K562 (cell line): ENCODE data around the gene SURF6. TPM values are rescaled to one million over a fixed set of nuclear protein-coding genes. Genes with fewer than 3 reads are reported as not detected.

Experiments
- BRD9 ChIP-seq: fragments of 450-650 bp; IDR thresholded peaks from 2 replicates; pipeline ENCODE4 v1.6.1; 2018; ENCODE audit warnings: low read depth; ENCODE audit not compliant: partially characterized antibody
- CBX3 ChIP-seq, 2 experiments: IDR thresholded peaks; 1 replicate in 1 of 2; 2 replicates in 1 of 2; pipeline ENCODE4 v1.6.1; 2012; ENCODE audit warnings: inconsistent platforms in 2 of 2, low read length in 2 of 2, borderline replicate concordance in 1 of 2, control low read depth in 1 of 2
- EWSR1 ChIP-seq: fragments of 450-650 bp; IDR thresholded peaks from 2 replicates; pipeline ENCODE4 v1.6.1; 2018; ENCODE audit warnings: borderline replicate concordance, mild to moderate bottlenecking, low read depth, moderate library complexity; ENCODE audit not compliant: partially characterized antibody
- HNRNPLL ChIP-seq: fragments of 200-400 bp; formaldehyde crosslinking; IDR thresholded peaks from 2 replicates; pipeline ENCODE4 v1.6.1; 2017; ENCODE audit warnings: low read length, low read depth, mild to moderate bottlenecking; ENCODE audit not compliant: poor library complexity, severe bottlenecking
- KAT8 ChIP-seq: fragments of 450-650 bp; IDR thresholded peaks from 2 replicates; pipeline ENCODE4 v1.6.1; 2016; ENCODE audit warnings: low read depth, mild to moderate bottlenecking
- NFE2L1 ChIP-seq: fragments of 450-650 bp; IDR thresholded peaks from 2 replicates; pipeline ENCODE4 v1.6.1; 2016; ENCODE audit warnings: missing genetic modification characterization, low read depth, mild to moderate bottlenecking, missing compliant biosample characterization, moderate library complexity, borderline replicate concordance
- NONO ChIP-seq, 2 experiments: fragments of 200-400 bp in 1 of 2; fragments of 450-650 bp in 1 of 2; formaldehyde crosslinking in 1 of 2; IDR thresholded peaks; 2 replicates each; pipeline ENCODE4 v1.6.1; 2017; ENCODE audit warnings: low read depth in 2 of 2, mild to moderate bottlenecking in 2 of 2, moderate library complexity in 2 of 2, low read length in 1 of 2
- PCBP2 ChIP-seq: fragments of 200-400 bp; formaldehyde crosslinking; IDR thresholded peaks from 2 replicates; pipeline ENCODE4 v1.6.1; 2018; ENCODE audit warnings: low read length, low read depth, mild to moderate bottlenecking, moderate library complexity; ENCODE audit not compliant: poor library complexity, severe bottlenecking
- SOX6 ChIP-seq: fragments of 450-650 bp; IDR thresholded peaks from 2 replicates; pipeline ENCODE4 v1.6.1; 2014; ENCODE audit warnings: mild to moderate bottlenecking
- SRSF7 ChIP-seq: fragments of 200-400 bp; formaldehyde crosslinking; optimal IDR thresholded peaks from 2 replicates; pipeline ENCODE3; 2017; ENCODE audit warnings: mild to moderate bottlenecking, low read depth, low read length
- YBX1 ChIP-seq: fragments of 450-650 bp; IDR thresholded peaks from 2 replicates; pipeline ENCODE4 v1.7.1; 2016; ENCODE audit warnings: mild to moderate bottlenecking
- ZC3H11A ChIP-seq: IDR thresholded peaks from 2 replicates; pipeline ENCODE4 v1.6.1; 2012; ENCODE audit warnings: low read depth, low read length, improper control_type of control experiment
- ZKSCAN1 ChIP-seq: fragments of 150-350 bp; IDR thresholded peaks from 2 replicates; pipeline ENCODE4 v1.6.1; 2016; ENCODE audit warnings: low read depth, low read length
- ZNF140 ChIP-seq: fragments of 250-450 bp; sonication (Bioruptor Pico); IDR thresholded peaks from 2 replicates; pipeline ENCODE4 v1.8.0; 2021; ENCODE audit warnings: moderate library complexity, mild to moderate bottlenecking, inconsistent platforms
- ZNF3 ChIP-seq: fragments of 250-450 bp; sonication (Bioruptor Pico); IDR thresholded peaks from 2 replicates; pipeline ENCODE4 v1.5.0; 2021; ENCODE audit warnings: mild to moderate bottlenecking, moderate library complexity
- polyA plus RNA-seq, 8 experiments: library from polyadenylated mRNA; depleted of rRNA in 4 of 8; stranded (reverse) in 5 of 8; unstranded in 3 of 8; fragments of >200 nt; fragmentation: Nextera tagmentation in 2 of 8; fragmentation: Illumina TruSeq in 1 of 8; extraction: Ambion mirVana in 2 of 8; extraction: Trizol in 1 of 8; gene quantifications; 2 replicates each; pipeline versions ENCODE4 v1.2.1 to v1.2.3, GENCODE V29; 2011 to 2014; ENCODE audit warnings: inconsistent platforms in 1 of 8, missing spikeins in 1 of 8
- total RNA-seq, 7 experiments: library from RNA; depleted of rRNA in 6 of 7; stranded (reverse); fragments of >200 nt in 6 of 7; fragmentation: Illumina TruSeq in 2 of 7; extraction: Trizol in 2 of 7; gene quantifications; 2 replicates each; pipeline versions ENCODE4 v1.2.1 to v1.2.3, GENCODE V29; 2011 to 2021; ENCODE audit warnings: low replicate concordance in 1 of 7
- TF ChIP-seq, protein P1 (sequence below): sonication (generic); formaldehyde crosslinking; IDR thresholded peaks from 2 replicates; pipeline ENCODE4 v1.8.0; 2022; ENCODE audit warnings: mild to moderate bottlenecking, missing genetic modification reagents
- TF ChIP-seq, protein P2 (sequence below): sonication (generic); formaldehyde crosslinking; IDR thresholded peaks from 2 replicates; pipeline ENCODE4 v1.8.1; 2022; ENCODE audit warnings: missing genetic modification reagents
- TF ChIP-seq, protein P3 (sequence below): fragments of 450-650 bp; formaldehyde crosslinking; conservative IDR thresholded peaks from 2 replicates; pipeline ENCODE4 v1.4.0; 2022; ENCODE audit warnings: mild to moderate bottlenecking, missing genetic modification characterization
- TF ChIP-seq, protein P4 (sequence below): fragments of 450-650 bp; formaldehyde crosslinking; IDR thresholded peaks from 2 replicates; pipeline ENCODE4 v1.4.0; 2020; ENCODE audit warnings: mild to moderate bottlenecking, mixed read lengths

Gene SURF6
- total and polyA plus RNA-seq, 9 of the 15 experiments (the other 6 are each of a cell fraction or from before 2014, with no cell fraction given): 1.4 to 68.3 (median 14.7) TPM

DNA sequence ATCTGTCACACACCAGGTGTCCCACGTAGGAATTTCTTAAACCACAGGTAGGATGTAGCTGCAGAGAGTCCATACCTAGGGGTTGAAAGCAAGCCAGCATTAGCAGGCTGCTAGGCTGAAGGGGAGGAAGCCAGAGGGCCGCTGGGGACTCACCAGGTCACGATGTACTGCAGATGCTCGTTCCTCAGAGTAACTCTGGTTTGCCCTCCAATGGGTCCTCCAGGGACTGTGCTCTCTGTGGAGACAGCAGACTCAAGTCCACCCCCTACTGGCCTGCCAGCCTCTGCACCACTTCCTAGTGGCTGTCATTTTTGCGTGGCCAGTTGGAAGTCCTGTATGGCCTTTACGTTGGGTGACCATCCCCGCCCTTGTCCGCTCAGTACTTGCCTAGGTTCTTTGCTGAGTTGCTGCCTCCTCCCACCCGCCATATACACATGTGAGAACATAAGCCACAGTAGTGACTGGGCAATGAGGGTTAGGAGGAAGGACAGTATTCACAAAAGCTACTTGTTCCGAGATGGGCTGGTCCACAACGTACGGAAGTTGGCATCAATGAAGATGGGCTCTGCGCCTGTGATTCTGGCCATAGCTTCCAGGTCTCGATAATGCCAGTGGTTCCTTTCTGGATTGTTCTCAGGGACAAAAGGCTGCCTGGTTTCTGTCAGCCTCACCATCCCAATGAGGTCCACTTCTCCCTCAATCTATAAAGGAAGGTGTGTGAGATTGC is 16.1 kb upstream of the SURF6 start (continued):
- TF ChIP-seq ZNF3 (no peak), EWSR1 (no peak), CBX3 (IDR thresholded peaks at IDR 0.05; ENCODE audit: borderline replicate concordance in 1 of 2, low read length in 2 of 2) (peak in 1 of 2 experiments; percentile 98; a peak in 2 of 3 replicates), PCBP2 (no peak), ZKSCAN1 (no peak), SRSF7 (no peak), BRD9 (no peak), HNRNPLL (no peak), NFE2L1 (tag) (no peak), ZNF140 (CRISPR knock-in tag) (no peak), KAT8 (no peak), YBX1 (no peak), SOX6 (peak; percentile 43), ZC3H11A (no peak), NONO (IDR thresholded peaks at IDR 0.05; ENCODE audit: low read depth in 2 of 2, low read length in 1 of 2) (no peak)
- TF ChIP-seq, protein P1, sequence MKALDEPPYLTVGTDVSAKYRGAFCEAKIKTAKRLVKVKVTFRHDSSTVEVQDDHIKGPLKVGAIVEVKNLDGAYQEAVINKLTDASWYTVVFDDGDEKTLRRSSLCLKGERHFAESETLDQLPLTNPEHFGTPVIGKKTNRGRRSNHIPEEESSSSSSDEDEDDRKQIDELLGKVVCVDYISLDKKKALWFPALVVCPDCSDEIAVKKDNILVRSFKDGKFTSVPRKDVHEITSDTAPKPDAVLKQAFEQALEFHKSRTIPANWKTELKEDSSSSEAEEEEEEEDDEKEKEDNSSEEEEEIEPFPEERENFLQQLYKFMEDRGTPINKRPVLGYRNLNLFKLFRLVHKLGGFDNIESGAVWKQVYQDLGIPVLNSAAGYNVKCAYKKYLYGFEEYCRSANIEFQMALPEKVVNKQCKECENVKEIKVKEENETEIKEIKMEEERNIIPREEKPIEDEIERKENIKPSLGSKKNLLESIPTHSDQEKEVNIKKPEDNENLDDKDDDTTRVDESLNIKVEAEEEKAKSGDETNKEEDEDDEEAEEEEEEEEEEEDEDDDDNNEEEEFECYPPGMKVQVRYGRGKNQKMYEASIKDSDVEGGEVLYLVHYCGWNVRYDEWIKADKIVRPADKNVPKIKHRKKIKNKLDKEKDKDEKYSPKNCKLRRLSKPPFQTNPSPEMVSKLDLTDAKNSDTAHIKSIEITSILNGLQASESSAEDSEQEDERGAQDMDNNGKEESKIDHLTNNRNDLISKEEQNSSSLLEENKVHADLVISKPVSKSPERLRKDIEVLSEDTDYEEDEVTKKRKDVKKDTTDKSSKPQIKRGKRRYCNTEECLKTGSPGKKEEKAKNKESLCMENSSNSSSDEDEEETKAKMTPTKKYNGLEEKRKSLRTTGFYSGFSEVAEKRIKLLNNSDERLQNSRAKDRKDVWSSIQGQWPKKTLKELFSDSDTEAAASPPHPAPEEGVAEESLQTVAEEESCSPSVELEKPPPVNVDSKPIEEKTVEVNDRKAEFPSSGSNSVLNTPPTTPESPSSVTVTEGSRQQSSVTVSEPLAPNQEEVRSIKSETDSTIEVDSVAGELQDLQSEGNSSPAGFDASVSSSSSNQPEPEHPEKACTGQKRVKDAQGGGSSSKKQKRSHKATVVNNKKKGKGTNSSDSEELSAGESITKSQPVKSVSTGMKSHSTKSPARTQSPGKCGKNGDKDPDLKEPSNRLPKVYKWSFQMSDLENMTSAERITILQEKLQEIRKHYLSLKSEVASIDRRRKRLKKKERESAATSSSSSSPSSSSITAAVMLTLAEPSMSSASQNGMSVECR (CRISPR knock-in tag): no peak
- TF ChIP-seq, protein P2, sequence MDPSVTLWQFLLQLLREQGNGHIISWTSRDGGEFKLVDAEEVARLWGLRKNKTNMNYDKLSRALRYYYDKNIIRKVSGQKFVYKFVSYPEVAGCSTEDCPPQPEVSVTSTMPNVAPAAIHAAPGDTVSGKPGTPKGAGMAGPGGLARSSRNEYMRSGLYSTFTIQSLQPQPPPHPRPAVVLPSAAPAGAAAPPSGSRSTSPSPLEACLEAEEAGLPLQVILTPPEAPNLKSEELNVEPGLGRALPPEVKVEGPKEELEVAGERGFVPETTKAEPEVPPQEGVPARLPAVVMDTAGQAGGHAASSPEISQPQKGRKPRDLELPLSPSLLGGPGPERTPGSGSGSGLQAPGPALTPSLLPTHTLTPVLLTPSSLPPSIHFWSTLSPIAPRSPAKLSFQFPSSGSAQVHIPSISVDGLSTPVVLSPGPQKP: no peak
- TF ChIP-seq, protein P3, sequence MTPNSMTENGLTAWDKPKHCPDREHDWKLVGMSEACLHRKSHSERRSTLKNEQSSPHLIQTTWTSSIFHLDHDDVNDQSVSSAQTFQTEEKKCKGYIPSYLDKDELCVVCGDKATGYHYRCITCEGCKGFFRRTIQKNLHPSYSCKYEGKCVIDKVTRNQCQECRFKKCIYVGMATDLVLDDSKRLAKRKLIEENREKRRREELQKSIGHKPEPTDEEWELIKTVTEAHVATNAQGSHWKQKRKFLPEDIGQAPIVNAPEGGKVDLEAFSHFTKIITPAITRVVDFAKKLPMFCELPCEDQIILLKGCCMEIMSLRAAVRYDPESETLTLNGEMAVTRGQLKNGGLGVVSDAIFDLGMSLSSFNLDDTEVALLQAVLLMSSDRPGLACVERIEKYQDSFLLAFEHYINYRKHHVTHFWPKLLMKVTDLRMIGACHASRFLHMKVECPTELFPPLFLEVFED (CRISPR knock-in tag): peak; percentile 91; the same call in 1 of the 2 replicates
- TF ChIP-seq, protein P4, sequence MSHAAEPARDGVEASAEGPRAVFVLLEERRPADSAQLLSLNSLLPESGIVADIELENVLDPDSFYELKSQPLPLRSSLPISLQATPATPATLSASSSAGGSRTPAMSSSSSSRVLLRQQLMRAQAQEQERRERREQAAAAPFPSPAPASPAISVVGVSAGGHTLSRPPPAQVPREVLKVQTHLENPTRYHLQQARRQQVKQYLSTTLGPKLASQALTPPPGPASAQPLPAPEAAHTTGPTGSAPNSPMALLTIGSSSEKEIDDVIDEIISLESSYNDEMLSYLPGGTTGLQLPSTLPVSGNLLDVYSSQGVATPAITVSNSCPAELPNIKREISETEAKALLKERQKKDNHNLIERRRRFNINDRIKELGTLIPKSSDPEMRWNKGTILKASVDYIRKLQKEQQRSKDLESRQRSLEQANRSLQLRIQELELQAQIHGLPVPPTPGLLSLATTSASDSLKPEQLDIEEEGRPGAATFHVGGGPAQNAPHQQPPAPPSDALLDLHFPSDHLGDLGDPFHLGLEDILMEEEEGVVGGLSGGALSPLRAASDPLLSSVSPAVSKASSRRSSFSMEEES (CRISPR knock-in tag): no peak
